Measurements from ENCODE around the gene NALCN.

- TF ChIP-seq ZBTB48 (tag by site-specific recombination; IDR thresholded peaks at IDR 0.05) = no peak
- TF ChIP-seq ZNF121 (tag by site-specific recombination; IDR thresholded peaks at IDR 0.05) = no peak
- no peak for TF ChIP-seq ZBTB7A (tag by site-specific recombination; IDR thresholded peaks at IDR 0.05; ENCODE audit: low read depth)
- no peak for TF ChIP-seq ZBTB17 (tag by site-specific recombination; IDR thresholded peaks at IDR 0.05)
- TF ChIP-seq CTCF (tag by site-specific recombination; IDR thresholded peaks at IDR 0.05) = no peak
- TF ChIP-seq KLF9 (tag by site-specific recombination; IDR thresholded peaks at IDR 0.05; ENCODE audit: low read depth) = no peak
- no peak for TF ChIP-seq HOXA7 (CRISPR knock-in tag; IDR thresholded peaks at IDR 0.05; ENCODE audit: borderline replicate concordance)
- no peak for TF ChIP-seq ZNF280C (tag by site-specific recombination; IDR thresholded peaks at IDR 0.05)
- TF ChIP-seq ZNF549 (tag by site-specific recombination; IDR thresholded peaks at IDR 0.05) = no peak
Measured at GRCh38 chr13:101332583-101332982, 83.7 kb downstream of the NALCN start.

Data from HEK293 (cell line).